Skeletal muscle tissue (tissue), 4 donors: ENCODE measurements around the gene AP1S3. TPM values are rescaled to one million over a fixed set of nuclear protein-coding genes. Genes with fewer than 3 reads are reported as not detected.
"Not testable (repeated sequence)": the region's sequence is repeated elsewhere in the genome, so short reads cannot be mapped to it uniquely, and the experiment has no call there.

ENCODE experiments used
- H3K27ac ChIP-seq: one replicate; pipeline ENCODE4 v1.7.0; 2013; ENCODE audit warnings: mild to moderate bottlenecking, low read depth, low read length, inconsistent platforms
- H3K27me3 ChIP-seq, 3 donors: one replicate each; pipeline ENCODE4 v1.7.0; 2013; ENCODE audit warnings: low read length in 3 of 3; ENCODE audit not compliant: control insufficient read depth in 3 of 3, insufficient read depth in 3 of 3
- H3K36me3 ChIP-seq, 3 donors: one replicate each; pipeline ENCODE4 v1.7.0; 2013; ENCODE audit warnings: low read length in 3 of 3; ENCODE audit not compliant: control insufficient read depth in 3 of 3, insufficient read depth in 3 of 3
- H3K4me1 ChIP-seq, 3 donors: one replicate each; pipeline ENCODE4 v1.7.0; 2013; ENCODE audit warnings: low read length in 3 of 3, mild to moderate bottlenecking in 3 of 3; ENCODE audit not compliant: control insufficient read depth in 3 of 3, insufficient read depth in 3 of 3
- H3K4me3 ChIP-seq, 3 donors: one replicate each; pipeline ENCODE4 v1.7.0; 2013; ENCODE audit warnings: low read length in 3 of 3
- H3K9ac ChIP-seq, 3 donors: one replicate each; pipeline ENCODE4 v1.7.0; 2013; ENCODE audit warnings: low read length in 3 of 3, mild to moderate bottlenecking in 3 of 3, moderate library complexity in 2 of 3, low read depth in 1 of 3
- H3K9me3 ChIP-seq, 3 donors: one replicate each; pipeline ENCODE4 v1.7.0; 2013; ENCODE audit warnings: low read length in 3 of 3; ENCODE audit not compliant: control insufficient read depth in 3 of 3
- total RNA-seq: library from RNA; depleted of rRNA; stranded (reverse); fragments of >200 nt; gene quantifications from one replicate; pipeline ENCODE4 v1.2.3, GENCODE V29; 2014
- donor health status: Osteomylitis.

AP1S3 gene
- total RNA-seq, 1 donor from 2014 or later, result 1.0 TPM

- not testable (repeated sequence) for H3K9ac ChIP-seq, H3K4me1 ChIP-seq, H3K27ac ChIP-seq, H3K4me3 ChIP-seq, H3K9me3 ChIP-seq, H3K27me3 ChIP-seq, H3K36me3 ChIP-seq
Observed at GRCh38 chr2:223788106-223788505, 49.3 kb downstream of the AP1S3 start.

DNA sequence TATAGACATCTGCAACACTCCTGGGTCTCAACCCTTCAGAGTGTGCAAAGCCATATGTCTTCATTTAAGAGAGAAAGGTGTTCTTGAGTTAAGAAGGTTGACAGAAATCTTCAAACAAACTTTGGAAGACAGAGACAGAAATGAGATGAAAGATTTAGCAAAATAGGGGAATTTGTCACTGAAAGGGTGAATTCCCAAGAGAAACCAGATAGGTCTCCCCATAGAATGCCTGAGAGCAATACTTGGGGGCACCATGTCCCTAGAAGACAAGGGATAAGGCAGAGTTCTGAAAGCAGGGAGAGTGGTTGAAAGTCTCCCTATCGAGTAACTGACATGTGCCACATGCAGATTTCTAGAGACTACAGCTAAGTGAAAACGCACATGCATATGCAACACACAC is 50.0 kb downstream of the AP1S3 start:
- H3K36me3 ChIP-seq, result no peaks in the 10 kb centered on the region
- no peaks in the 10 kb centered on the region for H3K27me3 ChIP-seq
- H3K4me1 ChIP-seq, result no peaks in the 10 kb centered on the region
- H3K4me3 ChIP-seq, result no peak overlapping the region
- H3K9ac ChIP-seq, result no peak overlapping the region
- H3K9me3 ChIP-seq, result peaks cover 0 to 2% (median 0%) of the 10 kb centered on the region in 3 donors
- no peak overlapping the region for H3K27ac ChIP-seq

DNA sequence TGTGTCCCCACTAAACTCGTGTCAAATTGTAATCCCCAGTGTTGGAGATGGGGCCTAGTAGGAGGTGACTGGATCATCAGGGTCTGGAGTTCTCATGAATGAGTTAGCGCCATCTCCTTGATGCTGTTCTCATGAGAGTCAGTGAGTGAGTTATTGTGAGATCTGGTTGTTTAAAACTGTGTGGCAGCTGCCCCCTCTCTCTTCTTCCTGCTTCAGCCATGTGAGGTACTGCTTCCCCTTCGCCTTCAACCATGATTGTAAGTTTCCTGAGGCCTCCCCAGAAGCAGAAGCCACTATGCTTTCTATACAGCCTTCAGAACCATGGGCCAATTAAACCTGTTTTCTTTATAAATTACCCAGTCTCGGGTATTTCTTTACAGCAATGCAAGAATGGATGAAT is 50.4 kb downstream of the AP1S3 start:
- H3K27ac ChIP-seq, result no peak overlapping the region

GRCh38 chr2:223786236-223786635 is 51.1 kb downstream of the AP1S3 start:
- no peaks in the 10 kb centered on the region for H3K4me1 ChIP-seq
- no peak overlapping the region for H3K4me3 ChIP-seq
- H3K9ac ChIP-seq, result no peak overlapping the region
- no peaks in the 10 kb centered on the region for H3K9me3 ChIP-seq
- no peak overlapping the region for H3K27ac ChIP-seq
- no peaks in the 10 kb centered on the region for H3K27me3 ChIP-seq
- no peaks in the 10 kb centered on the region for H3K36me3 ChIP-seq

More for the DNA sequence above, 50.4 kb downstream of the AP1S3 start:
- Histone ChIP-seq H3K36me3 (no peaks in the 10 kb centered on the region), H3K4me3 (no peak overlapping the region), H3K4me1 (no peaks in the 10 kb centered on the region), H3K9ac (no peak overlapping the region), H3K9me3 (no peaks in the 10 kb centered on the region), H3K27me3 (no peaks in the 10 kb centered on the region)

DNA sequence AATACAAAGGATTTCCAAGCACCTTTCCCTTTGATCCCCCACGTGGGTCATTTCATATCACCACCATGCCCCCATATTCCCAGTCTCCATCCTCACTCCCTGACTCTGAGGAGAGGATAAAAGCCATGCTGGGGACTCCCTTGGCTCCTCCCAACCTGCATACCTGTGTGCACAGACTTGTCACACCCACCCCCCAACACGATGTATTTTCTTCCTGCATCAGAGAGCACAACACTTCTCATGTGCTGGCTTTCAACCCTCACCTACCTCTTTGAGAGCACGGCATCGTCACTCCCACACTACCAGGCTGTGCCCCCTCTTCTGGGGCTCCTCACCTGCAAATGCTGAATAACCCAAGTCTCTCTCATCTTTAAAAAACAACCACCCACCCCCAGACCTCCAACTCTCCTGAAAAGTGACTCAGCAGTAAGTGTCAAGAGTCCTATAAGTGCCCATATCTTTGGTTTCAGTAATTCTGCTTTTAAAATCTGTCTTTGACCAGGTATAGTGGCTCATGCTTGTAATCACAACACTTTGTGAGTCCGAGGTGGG is 53.1 kb downstream of the AP1S3 start:
- Histone ChIP-seq H3K9me3 (no peaks in the 10 kb centered on the region), H3K4me3 (no peak overlapping the region), H3K9ac (no peak overlapping the region), H3K27ac (no peak overlapping the region), H3K4me1 (no peaks in the 10 kb centered on the region), H3K36me3 (no peaks in the 10 kb centered on the region), H3K27me3 (no peaks in the 10 kb centered on the region)

DNA sequence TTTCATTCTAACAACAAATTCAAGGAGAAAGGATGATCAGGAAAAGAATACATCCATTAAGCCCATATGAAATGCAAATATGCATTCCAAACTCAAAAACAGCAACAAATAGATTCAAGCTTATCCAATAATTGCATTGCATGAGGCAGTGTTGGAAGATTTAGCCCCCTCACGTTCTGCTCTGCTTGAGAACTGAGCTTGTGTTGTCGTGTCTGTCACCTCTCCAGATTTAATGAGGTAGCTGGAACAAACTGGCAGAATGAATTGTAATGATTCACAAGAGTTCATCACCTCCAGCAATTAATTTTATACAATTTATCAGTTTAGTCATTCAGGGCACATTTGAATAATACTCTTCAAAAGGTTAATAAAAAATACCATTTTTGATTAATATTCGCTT is 54.8 kb downstream of the AP1S3 start:
- no peak overlapping the region for H3K9ac ChIP-seq

DNA sequence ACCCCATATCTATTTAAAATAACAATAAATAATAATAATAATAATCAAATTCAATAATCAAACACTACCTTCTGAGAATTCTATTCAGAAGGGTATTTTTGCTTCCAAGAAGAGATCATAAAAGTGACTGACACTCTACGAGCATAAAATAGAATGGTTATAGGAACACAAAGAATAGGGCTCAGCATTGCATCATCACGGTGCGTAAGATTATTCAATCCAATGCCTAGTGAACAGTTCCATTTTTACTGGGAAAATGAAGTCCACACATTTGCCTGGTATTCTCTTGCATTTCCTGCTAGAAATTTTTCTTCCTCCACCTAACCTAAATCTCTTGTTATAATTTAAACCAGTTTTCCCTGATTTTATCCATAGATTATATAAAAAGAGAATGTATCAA is 55.8 kb downstream of the AP1S3 start:
- no peaks in the 10 kb centered on the region for H3K36me3 ChIP-seq
- H3K4me1 ChIP-seq, result no peaks in the 10 kb centered on the region
- no peak overlapping the region for H3K4me3 ChIP-seq
- no peak overlapping the region for H3K27ac ChIP-seq
- no peak overlapping the region for H3K9ac ChIP-seq
- no peaks in the 10 kb centered on the region for H3K27me3 ChIP-seq
- H3K9me3 ChIP-seq, result no peaks in the 10 kb centered on the region

More for the DNA sequence above, 54.8 kb downstream of the AP1S3 start:
- Histone ChIP-seq H3K4me1 (no peaks in the 10 kb centered on the region), H3K27me3 (no peaks in the 10 kb centered on the region), H3K4me3 (no peak overlapping the region), H3K9me3 (no peaks in the 10 kb centered on the region), H3K36me3 (no peaks in the 10 kb centered on the region), H3K27ac (no peak overlapping the region)

GRCh38 chr2:223779877-223780276 is 57.5 kb downstream of the AP1S3 start:
- Histone ChIP-seq H3K27me3 (no peaks in the 10 kb centered on the region), H3K4me3 (no peak overlapping the region), H3K4me1 (no peaks in the 10 kb centered on the region), H3K9me3 (no peaks in the 10 kb centered on the region), H3K9ac (no peak overlapping the region), H3K36me3 (no peaks in the 10 kb centered on the region), H3K27ac (no peak overlapping the region)

DNA sequence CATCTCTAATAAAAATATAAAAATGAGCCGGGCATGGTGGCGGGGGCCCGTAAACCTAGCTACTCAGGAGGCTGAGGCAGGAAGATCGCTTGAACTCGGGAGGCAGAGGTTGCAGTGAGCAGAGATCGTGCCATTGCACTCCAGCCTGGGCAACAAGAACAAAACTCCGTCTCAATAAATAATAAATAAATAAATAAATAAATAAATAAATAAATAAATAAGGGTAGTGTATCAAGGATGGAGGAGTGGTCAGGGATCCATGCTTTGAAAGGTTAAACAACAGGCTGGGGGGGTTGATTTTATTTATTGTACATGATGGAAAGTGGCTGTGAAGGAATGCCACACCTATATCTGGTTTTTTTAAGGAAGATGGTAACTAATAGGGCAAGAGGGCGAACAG is 63.2 kb downstream of the AP1S3 start:
- Histone ChIP-seq H3K27ac (no peak overlapping the region), H3K4me3 (no peak overlapping the region), H3K9me3 (no peaks in the 10 kb centered on the region), H3K4me1 (no peaks in the 10 kb centered on the region), H3K9ac (no peak overlapping the region), H3K36me3 (no peaks in the 10 kb centered on the region), H3K27me3 (no peaks in the 10 kb centered on the region)

DNA sequence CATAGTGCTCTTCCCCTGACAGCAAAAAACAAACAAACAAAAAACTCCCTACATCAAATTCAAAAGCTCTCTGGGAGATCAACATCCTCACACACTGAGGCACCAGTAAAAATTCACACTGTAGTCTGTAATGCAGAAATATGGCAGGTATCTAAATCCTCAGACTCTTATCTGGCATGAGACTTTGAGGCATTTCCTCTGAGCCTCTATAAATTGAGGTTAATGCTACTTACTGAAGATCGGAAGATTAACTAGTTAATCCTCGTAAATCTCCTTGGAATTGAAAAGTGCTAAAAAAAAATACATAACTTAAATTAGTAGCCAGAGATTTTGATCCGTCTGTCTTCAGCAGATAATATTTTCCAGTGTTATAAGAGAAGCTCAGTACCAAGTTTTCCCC is 65.0 kb downstream of the AP1S3 start:
- H3K4me1 ChIP-seq, result no peaks in the 10 kb centered on the region
- no peaks in the 10 kb centered on the region for H3K9me3 ChIP-seq
- H3K36me3 ChIP-seq, result no peaks in the 10 kb centered on the region
- no peaks in the 10 kb centered on the region for H3K27me3 ChIP-seq
- H3K4me3 ChIP-seq, result no peak overlapping the region
- no peak overlapping the region for H3K9ac ChIP-seq
- H3K27ac ChIP-seq, result no peak overlapping the region

GRCh38 chr2:223771475-223771874 is 65.9 kb downstream of the AP1S3 start:
- no peaks in the 10 kb centered on the region for H3K36me3 ChIP-seq
- H3K4me3 ChIP-seq, result no peak overlapping the region
- H3K9me3 ChIP-seq, result no peaks in the 10 kb centered on the region
- H3K9ac ChIP-seq, result no peak overlapping the region
- no peak overlapping the region for H3K27ac ChIP-seq
- H3K4me1 ChIP-seq, result no peaks in the 10 kb centered on the region
- H3K27me3 ChIP-seq, result no peaks in the 10 kb centered on the region
